ENCODE results near the gene TCF4. TPM values are rescaled to one million over a fixed set of nuclear protein-coding genes. Genes with fewer than 3 reads are reported as not detected.

The TCF4 gene
- total and polyA plus RNA-seq, 2 experiments from 2014 or later, result 77.7 to 89.2 TPM

DNA sequence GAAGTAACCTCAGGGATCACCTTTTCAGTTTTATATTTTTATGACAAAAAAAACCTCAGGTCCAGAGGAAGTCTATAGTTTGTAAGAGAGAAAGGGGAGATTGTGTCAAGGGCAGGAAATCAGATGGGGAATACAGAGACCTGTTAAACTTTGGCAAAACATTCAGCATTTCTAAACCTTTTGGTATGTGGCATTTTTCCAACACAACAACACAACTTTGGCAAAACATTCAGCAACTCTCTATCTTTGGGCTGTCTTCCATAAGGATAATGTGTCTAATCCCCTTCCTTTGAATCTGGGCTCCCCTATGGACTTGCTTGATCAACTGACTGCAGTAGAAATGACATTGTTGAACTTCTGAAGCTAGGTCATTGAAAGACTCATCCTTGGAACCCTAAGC lies 408.2 kb downstream of the TCF4 start:
- H3K27me3 Mint-ChIP-seq (ENCODE audit: insufficient read depth, low read depth, poor library complexity), result no peaks in the 10 kb centered on the region
- H3K9me3 Mint-ChIP-seq, result no peaks in the 10 kb centered on the region
- H3K4me1 Mint-ChIP-seq, result no peaks in the 10 kb centered on the region

More for the DNA sequence above, 408.2 kb downstream of the TCF4 start:
- H3F3A ChIP-seq (replicated peaks; ENCODE audit: low read depth), result no peaks in the 10 kb centered on the region
- no peak overlapping the region for H3K4me2 ChIP-seq
- Mint-ChIP-seq H3K4me3 (no peak overlapping the region), H3K36me3 (ENCODE audit: low read depth) (no peaks in the 10 kb centered on the region), H3K27ac (no peak overlapping the region)
- no peak overlapping the region for H3K4me3 ChIP-seq
- H3K9me2 ChIP-seq (ENCODE audit: insufficient read depth), result no peaks in the 10 kb centered on the region
- no peaks in the 10 kb centered on the region for H3K27me3 ChIP-seq (ENCODE audit: insufficient read depth)
- H3K79me2 ChIP-seq (replicated peaks; ENCODE audit: insufficient read depth), result no peaks in the 10 kb centered on the region
- no peaks in the 10 kb centered on the region for H4K20me1 ChIP-seq (replicated peaks; ENCODE audit: insufficient read depth)
- H2AFZ ChIP-seq, result peak overlapping the region; percentile 24; the same call in 1 of the 2 replicates
- TF ChIP-seq JUNB (IDR thresholded peaks at IDR 0.05; ENCODE audit: unreplicated experiment), result no peak
- no peak for TF ChIP-seq POLR2AphosphoS5 (IDR thresholded peaks at IDR 0.05; ENCODE audit: low read depth)
- no peak for TF ChIP-seq ZNF114 (CRISPR knock-in tag; IDR thresholded peaks at IDR 0.05)
- no peak for TF ChIP-seq EZH2phosphoT487 (IDR thresholded peaks at IDR 0.05; ENCODE audit: unreplicated experiment)
- TF ChIP-seq ETS1 (IDR thresholded peaks at IDR 0.05), result no peak
- TF ChIP-seq ZNF331 (CRISPR knock-in tag; IDR thresholded peaks at IDR 0.05; ENCODE audit: low read depth), result no peak
- TF ChIP-seq CTCF (conservative IDR thresholded peaks at IDR 0.05; ENCODE audit: low read depth in 2 of 2), result no peak
- no peak for TF ChIP-seq NANOG (IDR thresholded peaks at IDR 0.05; ENCODE audit: borderline replicate concordance)
- no peak for TF ChIP-seq CREB1 (CRISPR knock-in tag; IDR thresholded peaks at IDR 0.05; ENCODE audit: low read depth)
- no peak for TF ChIP-seq EZH2 (IDR thresholded peaks at IDR 0.05; ENCODE audit: low read depth, unreplicated experiment)
- TF ChIP-seq ZNF462 (CRISPR knock-in tag; IDR thresholded peaks at IDR 0.05), result no peak
- no peak for TF ChIP-seq STAT1 (IDR thresholded peaks at IDR 0.05; ENCODE audit: unreplicated experiment)
- TF ChIP-seq REST (IDR thresholded peaks at IDR 0.05; ENCODE audit: unreplicated experiment), result no peak
- no peaks in the 10 kb centered on the region for H3K4me1 ChIP-seq (ENCODE audit: insufficient read depth)
- H3K27ac ChIP-seq (ENCODE audit: low read depth), result no peak overlapping the region
- no peaks in the 10 kb centered on the region for H3K36me3 ChIP-seq (ENCODE audit: insufficient read depth)
- ATAC-seq (no peak), DNase-seq (ENCODE audit: low spot score) (no peak)

Measured in GM23338 (cell line).